Tibial nerve (tissue), 4 donors: ENCODE measurements around the gene ISG15. TPM values are rescaled to one million over a fixed set of nuclear protein-coding genes. Genes with fewer than 3 reads are reported as not detected.

Experiments
- DNase-seq, 2 donors: peaks; one replicate each; pipeline ENCODE4 v3.0.0-alpha.2; 2019; ENCODE audit warnings: low spot score in 2 of 2
- H3K27ac ChIP-seq, 4 donors: fragments of 200-600 bp; sonication (generic) in 3 of 4; one replicate each; pipeline ENCODE4 v1.5.1; 2017 to 2019; ENCODE audit warnings: mild to moderate bottlenecking in 1 of 4
- H3K27me3 ChIP-seq, 2 donors: fragments of 200-600 bp; sonication (generic) in 1 of 2; one replicate each; pipeline versions ENCODE4 v1.5.1 to v1.6.0; 2017 to 2019
- H3K36me3 ChIP-seq, 3 donors: fragments of 200-600 bp; sonication (generic); one replicate each; pipeline ENCODE4 v1.5.1; 2018 to 2019
- H3K4me1 ChIP-seq, 4 donors: fragments of 200-600 bp; sonication (generic) in 3 of 4; one replicate each; pipeline ENCODE4 v1.5.1; 2017 to 2019
- H3K4me3 ChIP-seq, 4 donors: fragments of 200-600 bp; sonication (generic) in 3 of 4; one replicate each; pipeline ENCODE4 v1.5.1; 2017 to 2019; ENCODE audit warnings: mild to moderate bottlenecking in 1 of 4, moderate library complexity in 1 of 4
- H3K9me3 ChIP-seq, 4 donors: fragments of 200-600 bp; sonication (generic) in 3 of 4; one replicate each; pipeline ENCODE4 v1.5.1; 2017 to 2019
- CTCF ChIP-seq, 5 experiments: fragments of 200-600 bp in 3 of 5; fragments of 450-650 bp in 2 of 5; sonication (generic) in 3 of 5; IDR thresholded peaks; one replicate each; pipeline ENCODE4 v1.5.1; 2016 to 2019; ENCODE audit warnings: antibody characterized with exemption in 5 of 5, mild to moderate bottlenecking in 3 of 5, moderate library complexity in 2 of 5
- EP300 ChIP-seq, 2 donors: sonication (generic); formaldehyde crosslinking; IDR thresholded peaks; one replicate each; pipeline ENCODE4 v1.6.1; 2017; ENCODE audit warnings: antibody characterized with exemption in 2 of 2, mild to moderate bottlenecking in 1 of 2
- POLR2A ChIP-seq, 2 donors: fragments of 450-650 bp; IDR thresholded peaks; one replicate each; pipeline ENCODE4 v1.6.1; 2017; ENCODE audit warnings: antibody characterized with exemption in 2 of 2, mild to moderate bottlenecking in 2 of 2, moderate library complexity in 2 of 2
- WGBS, 2 donors: methylation state at CpG; one replicate each; pipeline ENCODE4 v1.1.5; 2018; 5-methylcytosine and 5-hydroxymethylcytosine counted together
- total RNA-seq, 4 donors: library from RNA; depleted of rRNA; stranded (reverse); fragments of >200 nt; gene quantifications; one replicate each; pipeline ENCODE4 v1.1.0, GENCODE V29; 2016

Gene ISG15
- total RNA-seq, 4 donors from 2014 or later, result 29.1 to 65.4 (median 48.7) TPM

- peaks cover 0 to 22% of the 10 kb centered on the region in 2 donors for H3K27me3 ChIP-seq
- no peak for DNase-seq
- H3K36me3 ChIP-seq, result peaks cover 0 to 48% (median 0%) of the 10 kb centered on the region in 3 donors
- H3K4me1 ChIP-seq, result peaks cover 0 to 31% (median 14%) of the 10 kb centered on the region in 4 donors
- H3K9me3 ChIP-seq, result no peaks in the 10 kb centered on the region
- no peak overlapping the region for H3K27ac ChIP-seq
- TF ChIP-seq CTCF (IDR thresholded peaks at IDR 0.05) (no peak), POLR2A (IDR thresholded peaks at IDR 0.05) (no peak), EP300 (IDR thresholded peaks at IDR 0.05) (no peak)
- H3K4me3 ChIP-seq, result no peak overlapping the region
- WGBS, 2 donors, result 51 to 53% methylated on average over 17 of the region's 17 CpGs
Observed at GRCh38 chr1:1039145-1039910, 26.0 kb downstream of the ISG15 start.

- H3K27ac ChIP-seq, result peak overlapping the region in 1 of 4 donors; percentile 38
Observed at GRCh38 chr1:1040004-1040991, 27.0 kb downstream of the ISG15 start.

DNA sequence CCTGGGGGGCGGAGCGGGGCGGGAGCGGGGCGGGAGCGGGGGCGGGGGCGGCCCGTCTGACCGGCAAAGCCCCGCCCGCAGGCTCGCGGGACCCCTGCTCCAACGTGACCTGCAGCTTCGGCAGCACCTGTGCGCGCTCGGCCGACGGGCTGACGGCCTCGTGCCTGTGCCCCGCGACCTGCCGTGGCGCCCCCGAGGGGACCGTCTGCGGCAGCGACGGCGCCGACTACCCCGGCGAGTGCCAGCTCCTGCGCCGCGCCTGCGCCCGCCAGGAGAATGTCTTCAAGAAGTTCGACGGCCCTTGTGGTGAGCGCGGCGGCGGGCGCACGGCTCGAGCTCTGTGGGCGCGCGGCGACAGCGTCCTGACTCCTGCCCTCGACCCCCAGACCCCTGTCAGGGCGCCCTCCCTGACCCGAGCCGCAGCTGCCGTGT, 27.8 kb downstream of the ISG15 start:
- no peak for TF ChIP-seq POLR2A (IDR thresholded peaks at IDR 0.05)
- no peak for TF ChIP-seq EP300 (IDR thresholded peaks at IDR 0.05)
- no peak for TF ChIP-seq CTCF (IDR thresholded peaks at IDR 0.05)
- Histone ChIP-seq H3K4me3 (peak overlapping the region in 1 of 4 donors; percentile 57), H3K27me3 (peaks cover 0 to 16% of the 10 kb centered on the region in 2 donors)

More at GRCh38 chr1:1040004-1040991, 27.0 kb downstream of the ISG15 start:
- H3K36me3 ChIP-seq, result peaks cover 0 to 55% (median 0%) of the 10 kb centered on the region in 3 donors
- TF ChIP-seq POLR2A (IDR thresholded peaks at IDR 0.05), result no peak
- peak in 2 of 5 experiments; percentile 8 to 34 for TF ChIP-seq CTCF (IDR thresholded peaks at IDR 0.05)
- peaks cover 0 to 26% (median 12%) of the 10 kb centered on the region in 4 donors for H3K4me1 ChIP-seq
- DNase-seq, result peak; percentile 57 to 59
- H3K4me3 ChIP-seq, result peak overlapping the region; percentile 27 to 57 (median 42)
- WGBS, 2 donors, result 11 to 13% methylated on average over 34 to 71 of the region's 99 CpGs
- H3K27me3 ChIP-seq, result peaks cover 0 to 16% of the 10 kb centered on the region in 2 donors
- no peaks in the 10 kb centered on the region for H3K9me3 ChIP-seq

DNA sequence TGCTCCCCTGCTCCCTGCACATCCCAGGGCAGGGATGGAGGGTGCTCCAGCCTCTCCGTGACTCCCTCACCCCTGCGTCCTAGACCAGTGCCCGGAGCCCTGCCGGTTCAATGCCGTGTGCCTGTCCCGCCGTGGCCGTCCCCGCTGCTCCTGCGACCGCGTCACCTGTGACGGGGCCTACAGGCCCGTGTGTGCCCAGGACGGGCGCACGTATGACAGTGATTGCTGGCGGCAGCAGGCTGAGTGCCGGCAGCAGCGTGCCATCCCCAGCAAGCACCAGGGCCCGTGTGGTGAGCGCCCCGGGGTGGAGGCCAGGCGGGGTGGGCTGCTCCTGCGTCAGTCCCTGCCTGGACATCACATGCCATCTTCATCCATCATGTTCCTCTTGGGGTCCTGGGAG, 28.6 kb downstream of the ISG15 start:
- peaks cover 0 to 55% (median 0%) of the 10 kb centered on the region in 3 donors for H3K36me3 ChIP-seq
- TF ChIP-seq EP300 (IDR thresholded peaks at IDR 0.05), result no peak
- no peak for TF ChIP-seq CTCF (IDR thresholded peaks at IDR 0.05)
- TF ChIP-seq POLR2A (IDR thresholded peaks at IDR 0.05), result no peak
- DNase-seq, result no peak
- no peak overlapping the region for H3K27ac ChIP-seq
- peaks cover 0 to 26% (median 12%) of the 10 kb centered on the region in 4 donors for H3K4me1 ChIP-seq
- H3K9me3 ChIP-seq, result no peaks in the 10 kb centered on the region
- H3K4me3 ChIP-seq, result no peak overlapping the region
- WGBS, 2 donors, result 91 to 94% methylated on average over 22 to 25 of the region's 25 CpGs
- H3K27me3 ChIP-seq, result peaks cover 0 to 16% of the 10 kb centered on the region in 2 donors

More for the DNA sequence above, 27.8 kb downstream of the ISG15 start:
- WGBS, 2 donors, result 63 to 75% methylated on average over 34 to 44 of the region's 60 CpGs
- Histone ChIP-seq H3K4me1 (peaks cover 0 to 26% (median 12%) of the 10 kb centered on the region in 4 donors), H3K27ac (no peak overlapping the region), H3K9me3 (no peaks in the 10 kb centered on the region), H3K36me3 (peaks cover 0 to 55% (median 0%) of the 10 kb centered on the region in 3 donors)
- no peak for DNase-seq
